Mucosa of stomach (tissue), 1 donor: ENCODE results near the gene ST3GAL4.
"Not testable (repeated sequence)": the region's sequence is repeated elsewhere in the genome, so short reads cannot be mapped to it uniquely, and the experiment has no call there.

Source experiments
- H3K27me3 ChIP-seq: one replicate; pipeline ENCODE4 v1.7.0; 2013; ENCODE audit warnings: mild to moderate bottlenecking, low read length; ENCODE audit not compliant: control insufficient read depth, insufficient read depth
- H3K36me3 ChIP-seq: one replicate; pipeline ENCODE4 v1.7.0; 2013; ENCODE audit warnings: low read length; ENCODE audit not compliant: control insufficient read depth, insufficient read depth
- H3K4me1 ChIP-seq: one replicate; pipeline ENCODE4 v1.7.0; 2013; ENCODE audit warnings: mild to moderate bottlenecking, low read length; ENCODE audit not compliant: control insufficient read depth, insufficient read depth
- H3K4me3 ChIP-seq: one replicate; pipeline ENCODE4 v1.7.0; 2013; ENCODE audit warnings: low read length
- H3K9ac ChIP-seq: one replicate; pipeline ENCODE4 v1.7.0; 2013; ENCODE audit warnings: mild to moderate bottlenecking, low read length, moderate library complexity
- H3K9me3 ChIP-seq: one replicate; pipeline ENCODE4 v1.7.0; 2013; ENCODE audit warnings: mild to moderate bottlenecking, low read length, moderate library complexity; ENCODE audit not compliant: control insufficient read depth
- donor health status: Pancreatic carcinoma.

ST3GAL4 gene

GRCh38 chr11:126363706-126364248 is 8.3 kb downstream of the ST3GAL4 start:
- Histone ChIP-seq H3K4me3 (no peak overlapping the region), H3K9ac (no peak overlapping the region), H3K9me3 (no peaks in the 10 kb centered on the region), H3K36me3 (no peaks in the 10 kb centered on the region), H3K27me3 (peaks cover 5% of the 10 kb centered on the region), H3K4me1 (peaks cover 30% of the 10 kb centered on the region)

- H3K27me3 ChIP-seq, H3K9me3 ChIP-seq, H3K4me3 ChIP-seq, H3K36me3 ChIP-seq, H3K9ac ChIP-seq: not testable (repeated sequence)
- H3K4me1 ChIP-seq = peaks cover 30% of the 10 kb centered on the region
Measured at GRCh38 chr11:126364735-126365134, 9.2 kb downstream of the ST3GAL4 start.

- H3K36me3 ChIP-seq, H3K9ac ChIP-seq, H3K4me3 ChIP-seq, H3K27me3 ChIP-seq, H3K9me3 ChIP-seq: not testable (repeated sequence)
- peaks cover 30% of the 10 kb centered on the region for H3K4me1 ChIP-seq
Measured at GRCh38 chr11:126365508-126365907, 10.0 kb downstream of the ST3GAL4 start.

DNA sequence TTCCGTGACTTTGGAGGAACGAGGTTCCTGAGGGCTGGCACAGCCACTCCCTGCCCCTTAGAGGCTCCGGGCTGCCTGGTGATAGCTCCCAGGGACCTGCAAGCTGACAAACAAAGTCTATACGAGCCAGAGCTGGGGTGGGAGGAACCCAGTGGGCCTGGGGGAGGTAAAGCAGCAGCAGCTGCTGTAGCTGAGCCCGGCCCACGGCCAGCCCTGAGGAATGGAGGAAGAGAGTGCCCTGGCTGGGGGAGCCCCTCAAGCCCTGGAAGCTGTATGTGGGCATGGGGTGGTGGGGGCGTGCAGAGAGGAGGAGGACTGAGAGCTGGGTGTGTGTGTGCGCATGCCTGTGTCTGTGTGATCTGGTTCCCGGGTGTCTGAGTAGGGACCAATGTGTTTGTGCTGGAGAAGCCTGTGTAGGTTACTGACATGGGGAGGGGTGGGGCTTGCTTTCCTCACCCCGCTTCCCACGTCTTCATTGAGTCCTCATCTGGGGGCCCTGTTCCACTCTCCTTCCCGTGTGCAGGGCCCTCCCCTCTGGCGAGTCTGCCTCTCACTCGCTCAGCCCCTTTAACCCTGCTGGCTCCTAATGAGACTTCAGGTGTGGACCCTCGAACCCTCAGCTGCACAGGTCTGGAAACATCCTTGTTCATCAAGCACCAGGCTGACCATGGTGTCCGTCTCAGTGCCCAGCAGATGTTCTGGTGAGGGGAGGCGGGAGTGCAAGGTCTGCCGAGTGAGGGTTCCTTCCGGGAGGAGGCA is 10.8 kb downstream of the ST3GAL4 start:
- Histone ChIP-seq H3K9ac (no peak overlapping the region), H3K27me3 (peaks cover 5% of the 10 kb centered on the region), H3K4me3 (no peak overlapping the region), H3K4me1 (peaks cover 30% of the 10 kb centered on the region), H3K36me3 (no peaks in the 10 kb centered on the region), H3K9me3 (no peaks in the 10 kb centered on the region)

DNA sequence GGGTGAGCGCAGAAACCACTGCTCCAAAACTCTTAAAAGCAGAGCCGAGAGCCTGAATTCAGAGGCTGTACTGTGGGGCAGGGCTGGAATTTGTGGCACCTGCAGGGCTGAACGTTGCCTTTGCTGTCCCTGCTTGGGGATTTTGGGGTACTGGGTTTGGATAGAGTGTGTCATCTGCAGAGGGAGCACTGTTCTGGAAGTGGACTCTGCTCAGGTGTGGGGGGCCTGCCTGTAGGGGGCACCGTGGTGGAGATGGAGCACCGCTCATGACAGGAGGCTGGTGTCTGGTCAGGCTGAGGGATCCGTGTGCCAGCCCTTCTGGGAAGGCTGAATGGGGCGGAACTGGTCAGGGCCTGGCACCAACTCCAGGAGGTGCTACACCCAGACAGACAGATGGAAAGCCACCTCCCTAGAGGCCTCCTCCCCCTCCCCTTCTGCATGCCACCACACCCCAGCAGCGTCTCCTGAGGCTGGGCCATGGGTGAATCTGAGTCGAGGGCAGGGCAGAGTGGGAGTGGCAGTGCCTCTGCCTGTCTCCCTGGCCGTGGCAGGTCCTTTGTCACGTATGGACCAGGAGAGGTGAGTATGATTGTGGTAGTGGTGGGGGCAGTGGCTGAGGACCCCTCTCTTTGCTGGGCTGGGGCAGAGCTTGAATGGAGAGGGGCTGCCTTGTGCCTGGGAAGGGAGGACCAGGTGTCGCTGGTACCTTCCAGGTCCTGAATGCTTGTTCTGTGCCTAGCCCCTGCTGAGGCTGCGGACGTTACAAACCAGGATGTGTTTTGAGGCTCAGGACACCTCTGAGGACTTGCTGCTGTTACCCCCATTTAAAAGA is 11.6 kb downstream of the ST3GAL4 start:
- H3K4me1 ChIP-seq = peaks cover 30% of the 10 kb centered on the region
- H3K9ac ChIP-seq, H3K9me3 ChIP-seq, H3K4me3 ChIP-seq, H3K36me3 ChIP-seq, H3K27me3 ChIP-seq: not testable (repeated sequence)

DNA sequence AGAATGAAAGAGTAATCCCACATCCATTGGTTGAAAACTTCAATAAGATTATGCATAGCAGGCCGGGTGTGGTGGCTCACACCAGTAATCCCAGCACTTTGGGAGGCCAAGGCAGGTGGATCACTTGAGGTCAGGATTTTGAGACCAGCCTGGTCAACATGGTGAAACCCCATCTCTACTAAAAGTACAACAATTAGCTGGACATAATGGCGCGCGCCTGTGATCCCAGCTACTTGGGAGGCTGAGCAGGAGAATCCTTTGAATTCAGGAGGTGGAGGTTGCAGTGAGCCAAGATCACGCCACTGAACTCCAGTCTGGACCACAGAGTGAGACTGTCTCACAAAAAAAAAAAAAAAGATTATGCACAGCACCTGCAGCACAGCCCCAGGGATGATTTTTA is 12.3 kb downstream of the ST3GAL4 start:
- not testable (repeated sequence) for H3K9ac ChIP-seq, H3K9me3 ChIP-seq

DNA sequence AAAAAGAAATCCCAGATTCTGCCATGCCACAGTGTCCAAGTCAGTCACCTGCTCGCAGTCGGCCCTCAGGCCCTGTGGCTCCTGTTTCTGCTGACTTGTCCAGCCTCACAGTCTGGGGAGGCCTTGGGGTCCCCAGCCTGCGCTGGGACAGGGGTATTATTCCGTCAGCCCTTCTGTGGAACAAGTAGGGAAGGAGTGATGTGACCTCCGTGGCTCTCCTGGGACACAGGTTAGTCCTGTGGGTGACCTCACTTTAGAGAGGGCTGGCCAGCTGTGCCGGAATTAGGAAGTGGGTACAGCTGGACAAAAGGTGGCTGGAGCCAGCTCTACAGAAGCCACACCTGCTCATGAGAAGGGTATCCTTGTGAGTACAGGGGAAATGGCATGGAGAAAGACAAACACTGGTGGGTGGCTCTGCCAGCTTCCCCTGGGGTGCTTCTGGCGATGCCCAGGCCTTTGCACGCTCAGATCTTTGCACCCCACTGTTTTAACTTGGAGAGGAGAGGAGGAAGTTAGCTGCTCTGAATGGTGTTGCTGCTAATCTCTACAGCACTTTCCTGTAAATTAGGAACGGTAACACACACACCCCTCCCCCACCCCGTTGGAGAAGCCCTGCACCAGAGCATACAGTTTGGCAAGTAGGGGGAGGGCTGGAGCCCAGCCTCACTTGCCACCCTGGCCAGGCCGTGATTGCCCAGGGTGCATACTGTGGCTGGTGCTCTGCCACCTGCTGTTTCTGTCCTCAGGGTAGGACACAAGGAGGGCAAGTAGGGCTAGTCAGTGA is 13.0 kb downstream of the ST3GAL4 start:
- H3K27me3 ChIP-seq, H3K9me3 ChIP-seq, H3K36me3 ChIP-seq, H3K4me3 ChIP-seq, H3K9ac ChIP-seq: not testable (repeated sequence)
- peaks cover 30% of the 10 kb centered on the region for H3K4me1 ChIP-seq

More for the DNA sequence above, 12.3 kb downstream of the ST3GAL4 start:
- H3K4me1 ChIP-seq = peaks cover 30% of the 10 kb centered on the region
- not testable (repeated sequence) for H3K4me3 ChIP-seq, H3K27me3 ChIP-seq, H3K36me3 ChIP-seq

- H3K9ac ChIP-seq = no peak overlapping the region
- H3K9me3 ChIP-seq = no peaks in the 10 kb centered on the region
- no peak overlapping the region for H3K4me3 ChIP-seq
- H3K4me1 ChIP-seq = peaks cover 30% of the 10 kb centered on the region
- no peaks in the 10 kb centered on the region for H3K36me3 ChIP-seq
- no peaks in the 10 kb centered on the region for H3K27me3 ChIP-seq
Measured at GRCh38 chr11:126370016-126370415, 14.5 kb downstream of the ST3GAL4 start.

- Histone ChIP-seq H3K4me3 (no peak overlapping the region), H3K4me1 (peaks cover 17% of the 10 kb centered on the region), H3K36me3 (no peaks in the 10 kb centered on the region), H3K9me3 (no peaks in the 10 kb centered on the region), H3K9ac (no peak overlapping the region), H3K27me3 (no peaks in the 10 kb centered on the region)
Measured at GRCh38 chr11:126371595-126371994, 16.1 kb downstream of the ST3GAL4 start.

GRCh38 chr11:126373389-126374066 is 18.0 kb downstream of the ST3GAL4 start:
- not testable (repeated sequence) for H3K4me3 ChIP-seq, H3K9me3 ChIP-seq, H3K36me3 ChIP-seq, H3K9ac ChIP-seq, H3K27me3 ChIP-seq, H3K4me1 ChIP-seq

DNA sequence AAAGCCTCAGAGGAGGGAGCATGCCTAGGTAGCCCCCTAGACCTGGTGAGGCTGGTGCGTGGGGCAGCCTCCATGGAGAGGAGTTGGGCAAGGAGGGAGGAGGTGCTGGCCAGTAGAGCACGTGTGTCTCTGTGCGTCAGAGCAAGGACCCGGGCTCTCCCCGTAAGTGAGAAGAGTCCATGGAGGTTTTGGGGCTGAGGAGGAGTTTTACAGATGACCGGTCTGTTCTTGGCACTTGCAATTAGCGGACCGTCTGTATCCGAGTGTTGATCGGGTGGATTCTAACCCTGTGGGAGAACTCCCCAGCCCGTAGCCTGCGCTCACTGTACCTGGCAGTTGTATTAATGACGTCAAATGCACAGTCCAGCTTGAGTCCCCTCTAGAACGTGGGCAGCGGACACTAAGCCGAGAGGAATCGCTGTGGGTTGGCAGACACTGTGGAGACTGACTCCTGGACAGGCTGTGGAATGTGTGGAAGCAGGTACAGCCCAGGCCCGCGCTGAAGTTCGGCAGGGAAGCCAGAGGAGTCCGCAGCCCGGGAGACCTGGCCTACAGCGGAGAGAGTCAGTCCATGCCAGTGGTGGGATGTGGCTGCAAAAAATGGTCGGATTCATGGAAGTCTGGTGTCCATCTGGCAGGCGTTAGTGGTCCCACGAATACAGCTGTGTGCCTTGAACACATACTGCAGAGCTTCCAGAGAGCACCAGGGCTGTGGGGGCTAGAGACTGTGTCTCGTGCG is 19.2 kb downstream of the ST3GAL4 start:
- H3K27me3 ChIP-seq, H3K9ac ChIP-seq, H3K36me3 ChIP-seq, H3K9me3 ChIP-seq, H3K4me3 ChIP-seq, H3K4me1 ChIP-seq: not testable (repeated sequence)
